ENCODE measurements around the gene ACSL6.

ACSL6 gene

GRCh38 chr5:132017738-132018625 lies 6.5 kb upstream of the ACSL6 start:
- peak; percentile 14 for FAIRE-seq
- DNase-seq (ENCODE audit: insufficient read length, low spot score) = no peak

- FAIRE-seq = no peak
- DNase-seq (ENCODE audit: insufficient read length, low spot score) = no peak
Observed at GRCh38 chr5:132017316-132017715, 5.9 kb upstream of the ACSL6 start.

GRCh38 chr5:132016721-132017250 lies 5.3 kb upstream of the ACSL6 start:
- FAIRE-seq (no peak), DNase-seq (ENCODE audit: insufficient read length, low spot score) (no peak)

GRCh38 chr5:132013711-132014110 lies 2.3 kb upstream of the ACSL6 start:
- FAIRE-seq (no peak), DNase-seq (ENCODE audit: insufficient read length, low spot score) (no peak)

GRCh38 chr5:132013006-132013689 lies 1.7 kb upstream of the ACSL6 start:
- FAIRE-seq = no peak
- DNase-seq (ENCODE audit: insufficient read length, low spot score) = no peak

GRCh38 chr5:132012371-132013005 lies 1.0 kb upstream of the ACSL6 start:
- no peak for DNase-seq (ENCODE audit: insufficient read length, low spot score)
- no peak for FAIRE-seq

- FAIRE-seq = no peak
- no peak for DNase-seq (ENCODE audit: insufficient read length, low spot score)
Observed at GRCh38 chr5:132010989-132011621, 353 bp downstream of the ACSL6 start.

- no peak for FAIRE-seq
- DNase-seq (ENCODE audit: insufficient read length, low spot score) = no peak
Observed at GRCh38 chr5:132010645-132010988, 841 bp downstream of the ACSL6 start.

GRCh38 chr5:132009706-132010405 lies 1.6 kb downstream of the ACSL6 start:
- DNase-seq (ENCODE audit: insufficient read length, low spot score) = no peak
- no peak for FAIRE-seq

- FAIRE-seq = no peak
- DNase-seq (ENCODE audit: insufficient read length, low spot score) = no peak
Observed at GRCh38 chr5:132008961-132009680, 2.3 kb downstream of the ACSL6 start.

- no peak for FAIRE-seq
- no peak for DNase-seq (ENCODE audit: insufficient read length, low spot score)
Observed at GRCh38 chr5:132008163-132008473, 3.3 kb downstream of the ACSL6 start.

GRCh38 chr5:132007399-132008162 lies 3.9 kb downstream of the ACSL6 start:
- DNase-seq (ENCODE audit: insufficient read length, low spot score) (peak; percentile 73), FAIRE-seq (peak; percentile 89)

- FAIRE-seq (no peak), DNase-seq (ENCODE audit: insufficient read length, low spot score) (no peak)
Observed at GRCh38 chr5:132006331-132007120, 4.9 kb downstream of the ACSL6 start.

- no peak for DNase-seq (ENCODE audit: insufficient read length, low spot score)
- FAIRE-seq = no peak
Observed at GRCh38 chr5:132005591-132005990, 5.9 kb downstream of the ACSL6 start.

- DNase-seq (ENCODE audit: insufficient read length, low spot score) = no peak
- FAIRE-seq = no peak
Observed at GRCh38 chr5:132003982-132004381, 7.5 kb downstream of the ACSL6 start.

GRCh38 chr5:132003170-132003744 lies 8.2 kb downstream of the ACSL6 start:
- DNase-seq (ENCODE audit: insufficient read length, low spot score) (no peak), FAIRE-seq (no peak)

- FAIRE-seq (no peak), DNase-seq (ENCODE audit: insufficient read length, low spot score) (no peak)
Observed at GRCh38 chr5:132002757-132003156, 8.7 kb downstream of the ACSL6 start.

All from GM19239 (cell line).